GM21825 (cell line): Measurements from ENCODE around the gene FAM72C.
"Not testable (repeated sequence)": the region's sequence is repeated elsewhere in the genome, so short reads cannot be mapped to it uniquely, and the experiment has no call there.

Experiments
- ATAC-seq: cut with Tn5 transposase; IDR thresholded peaks from one replicate; pipeline ENCODE4 v1.9.1; 2021; ENCODE audit warnings: mild to moderate bottlenecking, moderate library complexity; ENCODE audit not compliant: unreplicated experiment

FAM72C gene

GRCh38 chr1:143918552-143918951, 53.2 kb downstream of the FAM72C start:
- ATAC-seq: not testable (repeated sequence)

DNA sequence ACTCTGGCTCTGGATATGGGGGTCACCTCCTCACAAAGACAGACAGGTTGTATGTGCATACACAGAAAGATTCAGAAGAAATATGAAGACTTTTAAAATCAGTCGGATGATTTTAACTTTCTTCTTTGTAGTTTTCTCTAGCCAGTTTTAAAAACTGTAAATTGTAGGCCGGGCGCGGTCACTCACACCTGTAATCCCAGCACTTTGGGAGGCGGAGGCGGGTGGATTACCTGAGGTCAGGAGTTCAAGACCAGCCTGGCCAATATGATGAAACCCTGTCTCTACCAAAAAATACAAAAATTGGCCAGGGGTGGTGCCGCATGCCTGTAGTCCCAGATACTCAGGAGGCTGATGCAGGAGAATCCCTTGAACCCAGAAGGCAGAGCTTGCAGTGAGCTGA, 58.1 kb downstream of the FAM72C start:
- not testable (repeated sequence) for ATAC-seq
